Embryonic facial prominence (tissue), 1 donor: Measurements from ENCODE around the gene RASGRF2.

ENCODE experiments used
- DNase-seq: peaks from one replicate; pipeline ENCODE4 v3.0.0-alpha.2; 2016; ENCODE audit errors: extremely low spot score

RASGRF2 gene

GRCh38 chr5:81134066-81134465 lies 173.9 kb downstream of the RASGRF2 start:
- DNase-seq = no peak

- no peak for DNase-seq
These were observed 174.4 kb downstream of the RASGRF2 start for GRCh38 chr5:81134566-81134965.

GRCh38 chr5:81136557-81136956 lies 176.4 kb downstream of the RASGRF2 start:
- DNase-seq = no peak

GRCh38 chr5:81137833-81138232 lies 177.7 kb downstream of the RASGRF2 start:
- no peak for DNase-seq

- no peak for DNase-seq
These were observed 180.3 kb downstream of the RASGRF2 start for GRCh38 chr5:81140441-81140840.

GRCh38 chr5:81140943-81141342 lies 180.8 kb downstream of the RASGRF2 start:
- DNase-seq = peak; percentile 18

GRCh38 chr5:81142108-81142507 lies 181.9 kb downstream of the RASGRF2 start:
- DNase-seq = no peak

- DNase-seq = no peak
These were observed 185.3 kb downstream of the RASGRF2 start for GRCh38 chr5:81145329-81145935.

GRCh38 chr5:81146031-81146430 lies 185.9 kb downstream of the RASGRF2 start:
- no peak for DNase-seq

- no peak for DNase-seq
These were observed 187.1 kb downstream of the RASGRF2 start for GRCh38 chr5:81147011-81147885.

- DNase-seq = no peak
These were observed 187.9 kb downstream of the RASGRF2 start for GRCh38 chr5:81147886-81148571.

GRCh38 chr5:81151546-81151945 lies 191.4 kb downstream of the RASGRF2 start:
- no peak for DNase-seq

- no peak for DNase-seq
These were observed 194.6 kb downstream of the RASGRF2 start for GRCh38 chr5:81154725-81155124.

GRCh38 chr5:81156732-81157131 lies 196.6 kb downstream of the RASGRF2 start:
- DNase-seq = no peak

GRCh38 chr5:81161012-81161601 lies 200.9 kb downstream of the RASGRF2 start:
- DNase-seq = no peak

- DNase-seq = no peak
These were observed 202.3 kb downstream of the RASGRF2 start for GRCh38 chr5:81162501-81162900.

- DNase-seq = no peak
These were observed 203.5 kb downstream of the RASGRF2 start for GRCh38 chr5:81163651-81164050.

- no peak for DNase-seq
These were observed 204.3 kb downstream of the RASGRF2 start for GRCh38 chr5:81164476-81164875.

GRCh38 chr5:81164936-81165335 lies 204.8 kb downstream of the RASGRF2 start:
- DNase-seq = no peak

- no peak for DNase-seq
These were observed 205.4 kb downstream of the RASGRF2 start for GRCh38 chr5:81165493-81166119.

GRCh38 chr5:81166430-81166829 lies 206.3 kb downstream of the RASGRF2 start:
- DNase-seq = no peak

- DNase-seq = no peak
These were observed 206.9 kb downstream of the RASGRF2 start for GRCh38 chr5:81167078-81167477.
